BE2C (cell line): ENCODE data around the gene IL1RAP.

Experiments
- DNase-seq: peaks from one replicate; pipeline ENCODE4 v3.0.0-alpha.2; 2020
- H3K27me3 ChIP-seq: fragments of 250-450 bp; sonication (Bioruptor Pico); 2 replicates; pipeline ENCODE4 v1.5.1; 2020; ENCODE audit warnings: mild to moderate bottlenecking
- H3K36me3 ChIP-seq: fragments of 250-450 bp; sonication (Bioruptor Pico); 2 replicates; pipeline ENCODE4 v1.5.1; 2020; ENCODE audit warnings: mild to moderate bottlenecking
- H3K4me1 ChIP-seq: fragments of 250-450 bp; sonication (Bioruptor Pico); 2 replicates; pipeline ENCODE4 v1.5.1; 2020
- H3K4me3 ChIP-seq: 2 replicates; pipeline ENCODE4 v1.5.1; 2011; ENCODE audit warnings: low read depth, low read length
- H3K9me3 ChIP-seq: fragments of 250-450 bp; sonication (Bioruptor Pico); 2 replicates; pipeline ENCODE4 v1.5.1; 2020
- CTCF ChIP-seq: IDR thresholded peaks from 2 replicates; pipeline ENCODE4 v1.5.1; 2012; ENCODE audit warnings: mild to moderate bottlenecking, low read depth, low read length

IL1RAP gene

GRCh38 chr3:190495796-190496195 lies 18.1 kb upstream of the IL1RAP start:
- DNase-seq, result no peak
- H3K36me3 ChIP-seq, result no peaks in the 10 kb centered on the region

GRCh38 chr3:190496859-190497258 lies 17.0 kb upstream of the IL1RAP start:
- Histone ChIP-seq H3K9me3 (no peaks in the 10 kb centered on the region), H3K27me3 (no peaks in the 10 kb centered on the region), H3K4me3 (no peak overlapping the region), H3K36me3 (no peaks in the 10 kb centered on the region), H3K4me1 (no peaks in the 10 kb centered on the region)
- no peak for DNase-seq
- no peak for TF ChIP-seq CTCF

More at GRCh38 chr3:190495796-190496195, 18.1 kb upstream of the IL1RAP start:
- H3K4me3 ChIP-seq, result no peak overlapping the region
- H3K4me1 ChIP-seq, result no peaks in the 10 kb centered on the region
- no peaks in the 10 kb centered on the region for H3K27me3 ChIP-seq
- no peak for TF ChIP-seq CTCF
- H3K9me3 ChIP-seq, result no peaks in the 10 kb centered on the region

GRCh38 chr3:190497811-190498210 lies 16.1 kb upstream of the IL1RAP start:
- Histone ChIP-seq H3K36me3 (no peaks in the 10 kb centered on the region), H3K4me1 (no peaks in the 10 kb centered on the region), H3K9me3 (no peaks in the 10 kb centered on the region), H3K27me3 (no peaks in the 10 kb centered on the region), H3K4me3 (no peak overlapping the region)
- TF ChIP-seq CTCF, result no peak
- DNase-seq, result no peak

GRCh38 chr3:190498293-190498692 lies 15.6 kb upstream of the IL1RAP start:
- no peak overlapping the region for H3K4me3 ChIP-seq
- no peaks in the 10 kb centered on the region for H3K27me3 ChIP-seq
- H3K36me3 ChIP-seq, result no peaks in the 10 kb centered on the region
- no peaks in the 10 kb centered on the region for H3K9me3 ChIP-seq
- no peaks in the 10 kb centered on the region for H3K4me1 ChIP-seq
- no peak for TF ChIP-seq CTCF
- DNase-seq, result no peak

- Histone ChIP-seq H3K27me3 (no peaks in the 10 kb centered on the region), H3K4me3 (no peak overlapping the region), H3K36me3 (no peaks in the 10 kb centered on the region), H3K9me3 (no peaks in the 10 kb centered on the region), H3K4me1 (no peaks in the 10 kb centered on the region)
- no peak for TF ChIP-seq CTCF
- DNase-seq, result no peak
Observed at GRCh38 chr3:190499122-190499521, 14.8 kb upstream of the IL1RAP start.

- DNase-seq, result no peak
Observed at GRCh38 chr3:190502946-190503345, 10.9 kb upstream of the IL1RAP start.

More at GRCh38 chr3:190502946-190503345, 10.9 kb upstream of the IL1RAP start:
- H3K4me1 ChIP-seq, result no peaks in the 10 kb centered on the region
- H3K9me3 ChIP-seq, result no peaks in the 10 kb centered on the region
- no peak for TF ChIP-seq CTCF
- no peak overlapping the region for H3K4me3 ChIP-seq
- H3K36me3 ChIP-seq, result no peaks in the 10 kb centered on the region
- no peaks in the 10 kb centered on the region for H3K27me3 ChIP-seq
